Renal cortical epithelial cell (primary cell): ENCODE measurements around the gene SNX15. TPM values are rescaled to one million over a fixed set of nuclear protein-coding genes. Genes with fewer than 3 reads are reported as not detected.

Source experiments
- DNase-seq: peaks from one replicate; pipeline ENCODE4 v3.0.0-alpha.2; 2011; ENCODE audit warnings: low read depth
- total RNA-seq: library from RNA; depleted of rRNA; stranded (reverse); fragments of >200 nt; gene quantifications from 2 replicates; pipeline ENCODE4 v1.2.3, GENCODE V29; 2014

SNX15 gene
- total RNA-seq, 1 donor from 2014 or later: 13.3 TPM

- DNase-seq: no peak
Observed at GRCh38 chr11:65056999-65057398, 29.8 kb downstream of the SNX15 start.

DNA sequence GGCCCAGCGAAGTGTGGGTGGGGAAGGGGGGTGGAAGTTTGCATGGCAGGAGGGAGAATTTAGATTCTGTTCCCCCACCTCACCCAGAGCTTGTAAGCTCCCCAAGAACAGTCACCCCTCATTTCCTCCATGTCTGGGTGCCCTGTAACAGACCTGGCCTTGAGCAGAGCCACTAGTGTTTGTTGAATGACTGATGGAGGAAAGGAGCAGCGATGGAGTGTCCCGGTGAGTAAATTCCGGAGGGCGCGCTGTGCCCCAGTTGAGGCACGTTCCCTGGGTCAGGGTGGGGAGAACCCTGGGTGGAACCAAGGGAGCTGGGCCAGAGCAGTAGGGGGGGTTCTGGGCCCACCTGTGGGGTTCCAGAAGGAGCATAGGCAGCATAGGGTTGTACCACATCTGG is 30.3 kb downstream of the SNX15 start:
- no peak for DNase-seq

- DNase-seq: no peak
Observed at GRCh38 chr11:65058012-65058411, 30.8 kb downstream of the SNX15 start.

DNA sequence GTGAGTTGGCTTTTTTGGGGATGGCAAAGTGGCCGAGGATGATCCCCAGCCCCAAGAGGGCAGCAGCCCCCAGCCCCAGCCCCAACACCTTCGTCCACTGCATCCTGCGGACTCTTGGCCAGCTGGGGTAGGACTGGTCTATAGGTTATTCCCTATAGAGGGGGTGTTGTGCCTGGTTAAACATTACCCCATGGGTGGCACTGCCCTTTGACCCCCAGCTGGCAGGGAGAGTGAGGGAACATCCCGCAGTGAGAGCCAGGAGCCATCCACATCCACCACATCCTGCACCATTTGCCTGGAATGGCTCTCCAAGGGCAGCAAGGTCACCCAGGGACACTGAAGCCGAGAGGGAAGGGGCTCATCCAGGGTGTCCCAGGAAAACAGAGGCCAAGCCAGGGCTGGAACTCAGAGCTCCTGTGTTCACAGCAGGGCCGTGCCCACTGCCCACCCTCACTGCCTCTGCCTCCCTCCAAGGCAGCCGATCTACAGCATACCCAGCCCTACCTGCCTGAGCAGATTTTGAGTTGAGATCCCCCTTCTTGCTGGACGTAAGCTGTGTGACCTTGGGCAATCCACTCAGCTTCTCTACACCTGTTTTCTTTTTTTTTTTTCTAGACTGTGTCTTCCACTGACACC is 31.3 kb downstream of the SNX15 start, which contains the start of gene NAALADL1:
Gene NAALADL1, minus strand, starts transcription at position 135 of the 636 bp plus-strand sequence. Its CDS starts 32 bp downstream, at position 103.
- no peak for DNase-seq

- no peak for DNase-seq
Observed at GRCh38 chr11:65059523-65059922, 32.3 kb downstream of the SNX15 start.

DNA sequence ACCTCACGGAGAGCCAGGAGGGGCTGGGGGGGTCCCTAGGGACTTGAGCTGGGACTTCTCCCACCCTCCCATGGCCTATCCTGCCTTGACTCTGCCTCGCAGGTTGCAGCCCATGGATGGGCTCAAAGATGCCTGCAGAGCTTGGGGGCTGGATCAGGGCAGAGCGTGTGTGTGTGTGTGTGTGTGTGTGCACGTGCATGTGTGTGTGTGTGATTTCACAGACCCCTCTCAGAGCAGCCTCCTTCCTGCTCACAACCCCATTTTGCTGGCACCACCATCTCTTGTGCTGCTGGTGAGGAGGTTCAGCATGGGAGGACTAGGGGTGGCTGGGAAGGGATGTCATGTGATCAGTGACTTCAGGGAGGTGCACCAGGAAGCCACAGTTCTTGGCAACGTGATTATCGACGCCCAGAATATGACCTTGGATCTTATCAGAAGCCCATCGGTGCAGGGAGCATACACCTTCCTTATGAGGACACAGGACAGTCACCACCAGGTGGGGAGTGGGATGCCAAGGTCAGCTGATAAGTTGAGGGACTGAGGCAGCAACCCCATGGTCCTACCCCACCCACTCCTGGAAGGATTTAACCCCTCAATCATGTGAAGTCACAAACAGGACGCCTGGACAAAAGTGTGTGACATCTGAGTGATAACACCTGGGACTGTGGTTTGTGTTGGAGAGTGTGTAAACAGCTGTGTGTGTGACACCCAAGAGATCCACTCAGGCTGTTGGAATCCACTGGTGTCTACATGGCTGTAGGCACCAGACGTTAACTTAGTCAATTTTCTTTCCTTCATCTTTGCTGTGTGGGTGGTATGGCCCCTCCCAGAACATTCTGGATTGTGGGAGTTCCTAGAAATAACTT is 33.0 kb downstream of the SNX15 start:
- DNase-seq: no peak

- no peak for DNase-seq
Observed at GRCh38 chr11:65060913-65061408, 33.7 kb downstream of the SNX15 start.

GRCh38 chr11:65063532-65063931 is 36.3 kb downstream of the SNX15 start:
- DNase-seq: no peak

- no peak for DNase-seq
Observed at GRCh38 chr11:65064847-65065240, 37.6 kb downstream of the SNX15 start.

DNA sequence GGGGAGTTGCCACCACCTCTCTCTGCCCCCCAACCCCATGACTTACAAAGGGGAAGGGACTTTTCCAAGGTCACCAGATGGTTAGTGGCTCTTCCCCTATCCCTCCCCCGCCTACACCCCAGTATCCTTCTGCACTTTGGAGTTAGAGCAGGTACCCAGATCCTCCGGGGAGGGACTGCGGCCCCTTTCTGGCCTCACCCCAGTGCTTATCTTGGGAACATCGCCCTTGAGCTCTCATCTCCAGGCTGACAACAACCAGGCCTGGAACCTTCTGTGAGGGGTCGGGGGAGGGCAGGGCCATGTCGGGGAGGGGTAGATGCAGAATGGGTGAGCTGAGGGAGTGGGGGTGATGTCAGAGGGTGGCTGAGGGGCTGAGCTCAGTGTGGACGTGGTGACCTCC is 38.6 kb downstream of the SNX15 start:
- no peak for DNase-seq

DNA sequence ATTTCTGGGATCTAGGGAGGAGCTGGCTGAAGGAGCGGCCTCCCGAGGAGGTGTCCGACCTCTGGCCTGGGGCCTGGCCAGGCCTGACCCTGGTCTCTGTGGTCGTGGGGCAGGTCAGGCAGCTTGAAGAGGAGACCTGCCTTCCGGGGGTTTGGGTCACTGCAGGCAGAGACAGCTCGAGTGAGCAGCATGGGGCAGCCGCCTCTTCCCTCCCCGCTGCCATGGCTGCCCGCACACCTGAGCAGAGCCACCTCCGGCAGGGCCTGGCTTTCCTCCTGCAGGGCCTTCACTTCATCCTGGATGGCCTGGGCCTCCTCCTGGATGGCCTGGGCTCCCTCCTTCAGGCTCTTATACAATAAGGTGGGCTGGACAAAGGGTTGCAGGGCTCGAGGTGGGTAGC is 39.1 kb downstream of the SNX15 start:
- no peak for DNase-seq

DNA sequence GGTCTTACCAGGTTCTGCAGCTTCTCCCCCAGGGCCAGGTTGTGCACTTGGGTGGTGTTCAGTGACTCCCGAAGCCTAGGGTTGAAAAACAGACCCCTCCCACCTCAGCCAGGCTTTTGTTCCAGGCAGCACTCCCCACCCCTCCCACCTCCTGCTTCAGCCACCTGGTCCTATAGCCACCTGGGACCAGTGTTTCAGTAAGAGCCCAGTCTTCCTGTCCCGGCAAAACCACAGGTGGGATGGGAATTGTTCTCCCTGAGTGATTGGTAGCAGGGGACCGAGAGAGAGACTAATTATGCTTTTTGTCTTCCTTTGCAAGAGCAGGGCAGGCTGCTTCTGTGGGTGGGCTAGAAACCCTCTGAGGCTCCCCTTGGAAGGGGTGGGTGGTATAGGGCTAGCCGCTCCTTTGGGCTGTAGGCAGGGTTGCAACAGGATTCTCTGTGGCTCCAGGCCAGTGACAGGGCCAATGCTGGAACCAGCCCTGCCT is 39.6 kb downstream of the SNX15 start:
- DNase-seq: no peak

DNA sequence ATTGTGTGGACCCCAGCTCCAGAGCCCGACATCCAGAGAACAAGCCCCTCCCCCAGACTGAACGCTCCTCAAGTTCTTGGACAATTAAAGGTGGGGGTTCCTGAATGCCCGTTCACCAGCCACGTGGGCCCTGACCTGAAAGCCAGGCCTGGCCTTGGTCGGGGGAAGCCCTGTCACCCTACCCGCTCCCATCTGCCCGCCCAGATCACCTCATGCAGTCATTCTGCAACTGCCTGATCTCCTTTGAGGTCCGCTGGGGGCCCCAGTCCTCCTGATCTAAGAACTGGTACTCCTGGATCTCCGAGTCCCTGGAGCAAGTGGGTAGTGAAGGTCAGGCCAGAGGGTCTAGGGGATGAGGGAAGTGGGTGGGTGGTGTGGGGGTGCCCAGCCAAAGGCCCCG is 40.2 kb downstream of the SNX15 start:
- no peak for DNase-seq

- peak; percentile 35 for DNase-seq
Observed at GRCh38 chr11:65069217-65069616, 42.0 kb downstream of the SNX15 start.

GRCh38 chr11:65071907-65072630 is 44.8 kb downstream of the SNX15 start:
- no peak for DNase-seq

- no peak for DNase-seq
Observed at GRCh38 chr11:65072631-65072966, 45.4 kb downstream of the SNX15 start.

DNA sequence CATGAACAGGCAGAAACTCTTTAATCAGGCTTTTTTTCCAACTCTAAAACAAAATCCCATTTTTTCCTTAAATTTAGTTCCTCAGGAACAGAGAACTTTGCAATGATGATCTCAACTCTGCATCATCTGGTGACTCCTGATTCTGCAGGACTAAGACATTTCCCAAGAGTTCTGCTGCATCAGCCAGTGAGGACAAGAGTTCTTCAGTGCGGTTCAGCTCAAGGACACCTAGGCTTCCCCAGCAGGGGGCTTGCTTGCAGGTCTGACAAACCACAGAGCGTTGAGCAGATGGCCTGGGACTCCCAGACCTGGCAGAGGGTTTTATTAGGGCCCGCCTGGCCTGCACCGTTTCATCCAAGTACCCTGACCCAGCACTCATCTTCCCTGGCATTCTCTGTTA is 50.2 kb downstream of the SNX15 start:
- DNase-seq: no peak

DNA sequence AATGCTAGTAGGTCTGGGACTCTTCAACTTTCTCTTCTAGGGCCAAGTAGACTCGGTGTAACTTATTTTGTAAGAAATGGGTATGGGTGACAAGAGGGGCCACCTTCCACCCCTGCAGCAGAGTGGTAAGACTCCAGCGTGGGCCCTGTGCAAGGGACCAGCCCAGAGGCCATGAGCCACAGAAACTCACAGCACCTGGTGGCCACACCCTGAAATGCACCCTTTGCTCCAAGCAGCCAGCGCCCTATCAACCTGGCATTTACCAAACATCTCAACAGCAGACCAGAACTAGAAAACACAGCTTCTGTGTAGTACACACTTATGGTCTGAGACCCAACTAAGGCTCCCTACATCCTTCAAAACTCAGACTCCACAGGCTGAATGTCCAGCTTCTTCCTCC is 50.9 kb downstream of the SNX15 start:
- DNase-seq: peak; percentile 29

- no peak for DNase-seq
Observed at GRCh38 chr11:65078786-65079342, 51.6 kb downstream of the SNX15 start.

DNA sequence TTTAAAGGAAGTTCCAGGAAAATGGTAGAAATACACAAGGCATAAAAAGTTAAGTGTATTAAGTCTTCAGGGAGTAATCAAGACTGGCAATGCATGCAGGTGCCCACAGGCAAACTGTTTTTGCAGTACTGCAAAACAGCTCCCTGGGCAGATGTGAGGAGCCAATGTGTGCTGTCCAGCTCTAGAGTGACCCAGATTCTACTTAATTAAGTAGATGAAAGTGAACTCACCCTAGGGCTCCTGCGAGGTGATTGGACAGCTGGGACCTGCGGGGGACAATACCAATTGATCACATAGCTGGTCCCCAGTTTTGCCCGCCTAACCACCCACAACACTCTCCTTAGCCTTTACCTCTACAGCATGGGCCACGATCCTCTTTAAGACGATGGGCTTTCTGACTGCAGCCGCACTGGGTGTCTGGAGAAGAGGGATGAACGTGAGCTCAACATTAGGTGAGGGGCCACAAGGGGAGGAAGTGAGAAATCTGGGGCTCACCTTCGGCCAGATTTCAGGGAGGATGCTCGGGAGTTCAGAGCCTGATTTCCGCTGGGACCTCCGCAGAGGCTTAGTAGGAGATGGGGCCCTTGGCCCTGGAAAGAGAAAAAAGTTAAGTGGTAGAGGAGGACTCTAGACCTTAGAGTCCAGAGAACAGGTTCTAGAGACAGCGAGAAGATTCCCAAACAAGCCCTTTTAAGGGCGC is 56.0 kb downstream of the SNX15 start:
- no peak for DNase-seq

DNA sequence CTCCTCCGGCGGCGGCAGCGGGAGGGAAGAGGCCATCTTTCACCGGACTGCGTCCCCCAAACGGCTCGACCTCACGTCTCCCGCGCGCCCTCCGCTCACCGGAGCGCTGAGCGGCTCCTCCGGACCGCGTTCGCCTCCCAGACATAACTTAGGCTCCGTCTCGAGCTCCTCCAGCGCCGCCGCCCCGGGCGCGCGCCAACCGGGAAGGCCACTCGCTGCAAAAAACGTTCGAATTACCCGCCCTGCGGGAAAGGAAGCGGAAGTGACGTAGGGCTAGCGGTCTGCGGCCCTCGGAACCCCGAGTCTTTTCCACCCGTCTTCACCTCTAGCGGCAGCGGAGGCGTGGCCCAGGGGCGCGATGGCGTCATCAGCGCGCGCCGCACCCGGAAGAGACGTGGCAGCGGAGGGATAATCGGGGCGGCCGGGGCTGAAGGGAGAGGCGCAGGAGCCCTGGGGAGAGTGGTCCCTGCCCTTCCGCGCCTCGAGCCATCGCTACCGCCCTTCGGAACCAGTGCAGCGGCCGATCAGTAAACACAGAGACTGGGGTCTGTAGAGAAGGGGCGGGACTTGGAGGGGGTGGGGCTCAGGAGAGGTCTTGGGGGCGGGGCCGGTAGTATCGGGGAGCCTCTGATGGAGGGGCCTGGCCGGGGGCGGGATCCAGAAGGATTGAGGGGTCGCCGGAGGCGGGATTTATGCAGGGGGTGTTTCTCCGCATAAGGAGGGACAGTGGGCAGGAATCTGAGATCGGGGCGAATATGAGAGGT is 56.8 kb downstream of the SNX15 start, which contains the start of the genes CDCA5 and ZFPL1:
Gene CDCA5, minus strand, starts transcription at position 207 of the 764 bp plus-strand sequence. Its CDS starts 62 bp downstream, at position 145.
Gene ZFPL1, plus strand, starts transcription at position 389 of the 764 bp plus-strand sequence. CDS start 477 bp downstream, outside the sequence.
- peak; percentile 86 for DNase-seq
